ENCODE data around the gene GFPT2.

GFPT2 gene

DNA sequence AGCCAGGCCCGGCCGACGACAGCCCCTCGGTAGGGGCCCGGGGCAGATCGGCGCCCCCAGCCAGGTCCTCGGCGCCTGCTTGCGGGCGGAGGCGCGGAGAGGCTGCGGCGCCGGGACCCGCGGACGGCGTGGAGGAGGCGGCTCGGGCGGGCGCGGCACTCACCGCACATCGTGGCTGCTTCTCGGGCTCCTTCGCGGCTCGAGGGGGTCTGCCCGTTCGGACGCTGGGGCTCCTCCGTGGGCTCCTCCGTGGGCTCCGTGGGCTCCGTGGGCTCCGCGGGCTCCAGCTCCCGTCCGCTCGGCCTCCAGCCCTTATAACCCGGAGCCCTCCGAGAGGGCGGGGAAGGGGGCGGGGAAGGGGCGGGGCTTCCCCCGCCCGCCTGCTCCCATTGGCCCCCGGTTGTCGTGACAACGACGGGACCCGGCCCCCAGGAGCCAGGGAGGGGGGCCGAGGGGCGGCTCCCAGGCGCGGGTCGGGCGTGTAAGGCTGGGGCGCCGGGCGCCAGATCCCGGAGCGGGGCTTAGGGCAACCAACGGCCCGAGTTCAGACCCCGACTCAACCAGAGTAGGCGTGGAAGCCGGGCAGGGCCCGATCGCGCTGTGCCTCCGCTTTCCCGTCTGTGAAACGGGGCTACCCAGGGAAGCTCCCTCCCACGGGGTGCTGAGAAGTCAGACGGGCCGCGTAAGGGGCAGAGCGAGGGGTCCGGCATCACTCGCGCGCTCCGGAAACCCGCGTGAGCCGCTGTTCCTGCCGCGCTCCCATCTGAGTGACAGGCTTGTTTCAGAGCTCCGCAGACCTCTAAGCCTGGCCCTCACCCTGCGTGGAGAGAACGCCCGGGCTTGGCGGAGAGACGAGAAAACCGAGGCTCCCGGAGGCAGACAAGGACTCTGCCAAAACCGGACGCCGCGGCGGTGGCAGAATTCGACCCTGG, at the start of gene GFPT2:
Gene GFPT2 (minus strand): TSS at position 289 of the 932 bp plus-strand sequence. CDS start 119 bp downstream, at position 170.
- FAIRE-seq = no peak

DNA sequence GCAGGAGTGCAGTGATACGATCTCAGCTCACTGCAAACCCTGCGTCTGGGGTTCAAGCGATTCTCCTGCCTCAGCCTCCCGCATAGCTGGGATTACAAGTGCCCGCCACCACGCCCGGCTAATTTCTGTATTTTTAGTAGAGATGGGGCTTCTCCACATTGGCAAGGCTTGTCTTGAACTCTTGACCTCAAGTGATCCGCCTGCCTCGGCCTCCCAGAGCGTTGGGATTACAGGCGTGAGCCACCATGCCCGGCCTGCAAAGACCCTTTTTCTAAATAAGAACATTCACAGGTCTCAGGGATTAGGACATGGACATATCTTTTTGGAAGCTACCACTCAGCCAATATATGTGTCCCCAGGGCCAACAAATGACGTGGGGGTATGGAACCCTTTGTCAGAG, 49.6 kb upstream of the GFPT2 start:
- no peak for FAIRE-seq

DNA sequence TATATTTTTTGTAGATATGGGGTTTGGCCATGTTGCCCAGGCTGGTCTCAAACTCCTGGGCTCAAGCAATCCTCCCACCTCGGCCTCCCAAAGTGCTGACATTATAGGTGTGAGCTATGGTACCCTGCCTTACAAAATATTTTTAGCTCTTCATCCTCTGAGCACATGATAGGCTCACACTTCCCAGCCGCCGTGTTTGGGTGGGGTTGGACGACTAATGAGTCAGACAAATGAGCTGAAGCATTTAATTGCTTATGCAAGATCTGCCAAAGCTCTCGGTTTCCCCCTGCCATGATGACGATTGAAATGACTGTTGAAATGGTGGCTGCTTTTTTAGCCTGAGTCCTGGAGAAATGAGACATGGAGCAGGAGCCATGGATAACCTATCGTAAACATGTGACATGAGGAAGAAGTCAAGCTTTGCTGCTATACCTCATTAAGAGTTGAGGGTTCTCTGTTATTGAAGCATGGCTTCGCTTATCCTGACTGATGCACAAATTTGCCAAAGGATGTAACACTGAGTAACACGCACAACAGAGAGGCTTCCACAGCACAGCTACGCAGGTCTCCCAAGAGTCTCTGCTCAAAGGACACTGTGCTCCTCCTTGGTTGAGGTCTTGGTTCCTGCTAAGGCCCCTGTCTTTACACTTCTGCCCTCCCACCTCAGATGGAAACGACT, 48.2 kb upstream of the GFPT2 start:
- FAIRE-seq = no peak

DNA sequence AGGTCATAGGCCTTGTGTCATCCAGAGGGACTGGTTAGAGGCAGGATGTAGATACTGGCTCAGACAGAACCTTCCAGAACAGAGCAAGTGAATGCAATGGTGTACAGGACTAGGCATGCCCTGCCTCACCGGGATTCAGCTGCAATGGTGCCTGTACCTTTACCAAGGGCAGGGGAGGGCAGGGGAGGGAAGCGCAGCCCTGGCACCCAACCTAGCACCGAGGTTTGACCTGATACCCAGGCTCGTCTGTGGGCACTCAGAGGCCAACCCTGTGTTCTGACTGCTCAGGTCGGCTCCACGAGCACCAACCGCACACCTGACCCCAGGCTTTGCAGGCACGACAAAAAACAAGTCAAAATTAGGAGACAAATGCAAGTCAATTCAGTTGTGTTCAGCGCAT, 47.3 kb upstream of the GFPT2 start:
- FAIRE-seq = no peak

DNA sequence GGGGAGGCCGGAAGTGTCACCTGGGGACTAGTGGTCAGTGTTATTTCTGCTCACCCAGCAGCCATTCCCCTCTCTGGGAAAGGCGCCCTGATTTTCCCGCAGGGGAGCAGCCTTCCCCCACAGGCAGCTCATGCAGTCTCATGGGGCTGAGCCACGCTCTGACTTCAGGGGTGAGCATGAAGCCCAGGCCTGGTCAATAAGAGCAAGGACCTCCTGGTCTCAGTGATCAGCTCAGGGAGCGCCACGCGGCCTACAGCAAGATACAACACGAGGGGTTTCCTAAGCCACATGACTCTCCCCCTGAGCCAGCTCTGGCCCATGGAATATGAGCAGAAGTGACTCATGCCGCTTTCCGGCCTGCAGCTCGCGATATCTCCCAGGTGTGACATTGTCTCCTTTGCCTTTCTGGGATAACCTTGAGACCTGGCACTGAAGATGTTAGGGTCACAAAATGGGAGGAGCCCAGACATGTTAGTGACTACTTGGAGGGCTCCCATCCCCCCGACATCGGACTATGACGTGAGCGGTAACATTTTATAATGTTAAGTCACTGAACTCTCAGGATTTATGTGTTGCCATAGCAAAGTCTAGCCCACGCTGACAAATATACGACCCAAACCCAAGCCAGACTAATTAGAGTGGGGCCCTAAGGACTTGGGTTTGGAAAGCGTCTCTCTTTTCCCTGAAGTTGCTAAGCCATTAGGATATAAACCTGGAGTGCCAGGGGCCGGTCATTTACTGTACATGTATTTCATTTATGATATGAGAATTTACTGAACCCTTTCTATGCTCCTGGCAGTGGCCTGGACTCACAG, 46.5 kb upstream of the GFPT2 start:
- FAIRE-seq = no peak

DNA sequence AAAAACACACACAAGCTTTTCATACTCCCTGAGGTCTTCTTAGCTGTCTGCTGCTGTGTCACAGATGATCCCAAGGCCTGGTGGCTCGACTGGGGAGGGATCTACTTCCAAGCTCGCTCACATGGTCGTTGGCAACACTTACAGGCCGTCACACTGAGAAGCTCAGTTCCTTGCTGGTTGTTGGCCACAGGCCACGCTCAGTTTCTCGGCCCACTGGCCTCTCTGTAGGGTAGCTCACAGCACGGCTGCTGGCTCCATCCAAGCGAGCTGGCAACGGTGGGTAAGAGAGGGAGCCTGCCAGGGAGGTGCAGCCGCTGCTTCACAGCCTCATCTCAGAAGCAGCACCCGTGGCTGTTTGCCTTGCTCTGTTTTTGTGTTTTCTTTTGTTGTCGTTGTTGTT, 43.8 kb upstream of the GFPT2 start:
- FAIRE-seq = no peak

DNA sequence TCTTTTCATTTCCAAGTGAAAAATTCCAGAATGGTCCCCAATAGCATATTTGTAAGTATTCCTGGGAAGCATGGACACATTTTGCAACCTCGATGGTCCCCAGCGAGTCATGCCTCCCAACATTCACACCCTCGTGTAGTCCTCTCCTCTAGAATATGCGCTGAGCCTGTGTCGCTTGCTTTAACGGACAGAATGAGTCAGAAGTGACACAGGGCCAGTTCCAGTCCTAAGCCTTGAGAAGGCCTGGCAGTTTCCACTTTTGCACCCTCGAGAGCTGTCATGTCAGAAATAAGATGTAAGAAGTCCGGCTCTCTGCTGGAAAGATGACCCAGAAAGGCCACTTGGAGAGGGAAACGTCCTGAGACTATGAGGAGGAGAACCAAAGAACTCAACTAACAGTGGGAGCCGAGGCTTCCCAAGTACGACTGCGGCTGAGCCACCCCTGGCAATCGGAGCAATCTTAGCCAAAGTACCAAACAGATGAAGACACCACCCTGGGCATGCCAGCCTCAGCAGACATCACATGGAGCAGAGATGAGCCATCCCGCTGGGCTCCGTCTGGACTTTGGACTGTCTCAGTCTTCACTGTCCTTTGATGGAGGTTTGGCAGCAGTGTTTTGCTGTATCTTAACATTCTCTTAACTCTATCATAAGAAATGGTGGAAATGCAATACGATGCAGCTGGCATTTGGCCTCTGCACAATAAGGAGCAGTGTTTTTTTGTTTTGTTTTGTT, 42.6 kb upstream of the GFPT2 start:
- no peak for FAIRE-seq

DNA sequence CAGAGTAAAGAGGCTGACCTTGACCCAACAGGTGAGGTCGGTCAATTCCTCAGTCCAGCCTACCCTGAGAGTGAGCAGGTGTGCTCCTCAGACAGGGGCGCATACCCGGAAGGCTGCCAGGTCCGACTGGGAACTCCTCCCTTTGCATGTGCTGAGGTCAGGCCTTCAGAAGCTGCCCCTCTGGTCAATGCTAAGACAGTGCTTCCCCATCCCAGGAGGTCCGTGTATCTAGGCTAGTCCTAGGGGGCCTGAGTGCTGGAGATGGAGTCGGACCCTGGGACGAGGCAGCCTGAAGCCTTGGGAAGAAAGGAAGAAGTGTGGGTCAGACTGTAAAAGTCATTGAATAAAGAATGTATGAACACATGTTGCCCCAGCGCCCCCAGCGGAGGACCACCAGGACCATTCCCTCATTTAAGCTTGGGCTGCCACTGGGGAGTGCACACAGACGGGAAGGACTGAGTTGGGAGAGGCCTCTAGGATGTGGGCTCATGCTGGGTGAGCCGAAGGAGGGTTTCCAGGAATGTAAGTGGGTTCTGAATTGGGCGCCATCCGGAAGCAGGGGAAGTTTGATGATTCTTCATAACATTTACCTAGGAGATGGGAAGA, 41.0 kb upstream of the GFPT2 start:
- no peak for FAIRE-seq

DNA sequence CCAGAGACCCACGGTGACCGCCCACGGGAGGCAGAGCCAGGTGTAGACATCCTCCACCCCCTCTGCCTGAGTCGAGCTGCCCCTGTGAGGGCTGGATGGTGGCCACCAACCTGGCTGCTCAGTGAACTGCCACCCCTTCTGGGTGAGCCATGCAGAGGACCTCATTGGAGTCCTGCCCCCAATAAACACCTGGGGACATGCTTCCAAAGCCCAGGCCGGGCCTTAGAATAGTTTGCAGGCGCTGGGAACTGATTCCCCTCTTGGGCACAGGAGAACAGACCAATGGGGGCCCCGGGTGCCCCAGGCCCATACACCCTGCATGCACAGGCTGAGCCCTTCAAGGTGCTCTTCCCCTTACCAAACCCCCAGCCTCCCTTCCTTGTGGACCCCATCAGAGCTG, 38.1 kb upstream of the GFPT2 start:
- no peak for FAIRE-seq

DNA sequence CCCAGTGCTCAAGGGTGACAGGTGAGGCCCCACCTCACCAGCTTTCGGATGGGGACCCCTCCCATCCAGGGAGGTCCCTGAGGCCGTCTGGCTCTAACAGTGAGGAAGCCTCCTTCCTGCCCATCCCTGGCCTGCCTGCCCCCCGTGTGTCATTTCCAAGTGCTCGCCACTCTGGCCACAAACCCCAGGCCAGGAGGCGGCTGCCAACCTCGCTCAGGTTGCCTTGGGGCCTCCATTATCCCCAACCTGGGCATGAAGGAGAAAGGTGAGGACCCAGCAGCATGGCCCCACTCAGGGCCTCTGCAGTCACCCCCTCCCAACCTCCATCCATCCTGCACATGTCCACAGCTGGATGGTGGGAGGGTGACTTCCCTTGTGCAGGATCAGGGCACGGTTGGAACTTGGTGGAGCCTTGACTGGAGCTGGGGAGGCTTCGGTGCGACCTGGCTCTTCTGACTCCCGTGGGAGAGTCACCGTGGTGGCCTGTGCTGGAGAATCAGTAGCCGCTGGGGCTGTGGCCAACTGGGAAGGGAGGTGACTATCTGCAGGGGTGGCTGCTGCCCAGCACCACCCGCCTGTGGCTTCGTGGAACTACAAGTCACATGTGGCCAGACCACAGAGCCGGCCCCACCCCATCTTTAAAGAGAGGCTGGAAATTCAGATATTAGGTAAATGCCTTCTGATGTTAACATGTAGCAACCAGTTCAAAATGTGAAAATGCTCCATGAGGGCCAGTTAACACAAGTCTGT, 37.5 kb upstream of the GFPT2 start:
- FAIRE-seq = no peak

DNA sequence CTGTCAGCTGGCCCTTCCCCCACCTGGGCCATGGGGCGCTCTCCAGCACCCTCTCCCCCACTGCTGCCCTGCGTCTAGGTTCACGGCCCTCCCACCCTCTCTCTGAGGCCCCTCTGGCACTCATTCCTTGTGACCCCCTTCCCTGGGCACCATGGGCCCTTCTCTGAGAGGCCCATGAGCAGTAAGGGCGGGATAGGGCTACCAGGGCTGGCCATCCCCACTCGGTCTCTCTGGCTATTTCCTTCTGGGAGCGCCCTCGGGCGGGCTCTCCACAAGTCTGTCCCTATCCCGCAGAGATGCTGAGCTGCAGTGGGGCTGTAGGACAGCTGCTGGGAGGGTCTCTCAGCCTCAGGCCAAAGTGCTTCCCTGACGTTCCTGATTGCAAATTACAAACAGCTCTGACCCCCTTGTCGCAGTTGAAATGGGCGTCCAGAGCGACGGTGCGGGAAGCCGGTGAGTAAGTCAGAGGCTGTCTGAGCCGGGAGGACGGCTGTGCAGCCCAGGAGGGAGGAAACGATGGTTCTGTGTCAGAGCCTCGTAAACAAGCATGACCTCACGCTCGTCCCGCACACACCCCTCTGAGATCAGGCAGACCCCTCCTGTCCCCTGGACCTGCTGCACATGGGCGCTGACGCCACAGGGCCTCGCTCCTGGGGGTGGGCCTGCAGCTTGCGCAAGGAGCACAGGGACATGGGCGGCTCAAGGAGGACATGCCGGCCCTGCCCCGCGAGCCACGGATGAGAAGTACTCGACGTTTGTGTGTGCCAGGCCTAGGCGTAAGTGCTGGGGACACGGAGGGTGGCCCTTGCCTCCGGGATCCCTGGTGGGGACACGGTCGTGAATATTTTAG, 36.3 kb upstream of the GFPT2 start:
- FAIRE-seq = no peak

DNA sequence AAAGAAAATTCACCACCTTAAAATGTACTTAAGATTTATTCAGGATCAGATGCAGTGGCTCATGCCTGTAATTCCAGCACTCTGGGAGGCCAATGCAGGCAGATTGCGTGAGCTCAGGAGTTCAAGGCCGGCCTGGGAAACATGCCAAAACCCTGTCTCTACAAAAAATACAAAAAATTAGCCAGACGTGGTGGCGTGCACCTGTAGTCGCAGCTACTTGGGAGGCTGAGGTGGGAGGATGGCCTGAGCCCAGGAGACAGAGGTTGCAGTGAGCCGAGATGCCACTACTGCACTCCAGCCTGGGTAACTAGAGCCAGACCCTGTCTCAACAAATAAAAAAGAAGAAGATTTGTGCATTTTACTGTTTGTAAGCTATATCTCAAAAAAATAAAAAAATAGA, 34.7 kb upstream of the GFPT2 start:
- no peak for FAIRE-seq

DNA sequence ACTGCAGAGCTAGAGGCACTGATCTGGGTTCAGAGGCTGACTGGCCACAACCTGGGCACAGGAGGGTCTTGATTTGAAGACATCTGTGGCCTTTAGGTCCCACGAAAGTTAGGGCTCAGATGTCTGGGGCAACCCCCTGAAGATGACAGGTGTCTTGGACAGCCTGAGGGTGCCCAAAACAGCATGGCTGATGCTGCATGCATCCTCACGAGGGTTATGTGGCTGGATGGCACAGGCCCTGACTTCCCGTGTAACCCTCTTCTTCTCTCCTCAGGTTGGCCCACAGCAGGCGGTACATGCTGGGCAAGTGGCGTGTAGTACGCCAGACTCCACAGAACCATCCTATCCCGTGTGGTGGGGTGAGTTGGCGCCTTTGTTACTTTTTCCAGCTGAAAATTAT, 29.8 kb upstream of the GFPT2 start:
- no peak for FAIRE-seq

DNA sequence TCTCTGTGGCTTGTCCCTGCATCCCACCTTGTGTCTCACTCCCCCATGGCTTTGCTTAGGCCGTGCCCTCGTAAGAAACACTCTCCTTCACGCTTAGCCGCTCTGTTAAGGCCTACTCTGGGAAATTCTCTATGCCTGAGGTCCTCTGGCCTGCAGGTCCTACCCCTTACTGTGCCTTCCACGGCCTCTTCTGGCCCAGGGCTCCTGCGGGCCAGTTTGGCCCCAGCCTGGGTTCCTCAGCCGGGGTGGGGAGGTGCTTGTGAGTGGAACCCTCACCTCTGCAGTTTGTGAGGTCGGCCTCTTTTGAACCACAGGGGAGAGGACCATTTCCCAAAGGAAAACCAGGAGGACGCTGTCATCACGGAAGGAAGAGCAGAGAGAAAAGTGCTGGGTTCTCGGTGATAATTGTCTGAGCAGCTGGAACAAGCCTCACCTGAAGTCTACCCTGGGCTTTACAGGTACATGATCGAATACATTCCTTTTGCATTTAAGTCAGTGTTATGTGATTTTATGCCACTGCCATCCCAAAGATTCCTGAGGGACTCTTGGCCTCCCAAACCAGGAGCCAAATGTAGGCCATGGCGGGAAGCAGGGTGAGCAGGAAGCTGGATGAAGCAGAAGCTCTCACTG, 28.8 kb upstream of the GFPT2 start:
- no peak for FAIRE-seq

DNA sequence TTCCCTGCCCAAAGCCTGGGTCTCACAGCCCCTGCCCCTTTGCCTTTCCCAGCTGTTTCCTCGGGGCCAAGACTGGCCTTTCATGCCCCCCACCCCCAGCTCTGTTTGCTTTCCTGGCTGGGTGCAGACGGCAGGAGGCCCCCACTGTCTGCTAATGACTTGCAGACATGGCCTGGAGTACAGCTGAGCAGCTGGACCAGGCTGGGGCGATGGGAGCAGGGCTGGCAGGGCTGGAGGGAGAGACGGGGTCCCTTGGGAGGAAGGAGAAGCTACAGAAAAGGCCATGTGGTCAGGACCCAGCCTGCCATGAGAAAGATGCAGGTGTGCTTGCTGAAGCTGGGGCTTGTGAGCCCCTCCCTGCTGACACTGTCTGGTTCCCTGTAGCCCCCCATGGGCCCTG, 28.3 kb upstream of the GFPT2 start:
- no peak for FAIRE-seq

DNA sequence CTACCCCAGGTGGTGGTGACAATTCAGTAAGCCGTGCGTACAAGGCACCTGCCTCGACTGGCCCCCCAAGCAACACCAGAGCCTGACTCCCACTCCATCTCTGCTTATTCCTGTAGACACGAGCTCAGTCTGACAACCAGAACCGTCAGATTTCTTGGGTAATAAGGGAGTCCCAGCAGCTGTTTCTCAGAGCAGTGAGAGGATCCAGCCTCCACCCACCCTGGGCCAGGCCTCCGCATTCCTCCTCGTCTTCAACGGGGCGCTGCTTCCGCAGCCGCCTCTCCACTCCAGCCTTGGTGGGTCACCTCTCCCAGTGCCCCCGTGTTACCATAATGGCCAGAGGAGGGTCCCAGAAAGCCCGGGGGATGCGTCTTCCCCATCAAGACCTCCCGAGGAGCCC, 27.7 kb upstream of the GFPT2 start:
- FAIRE-seq = no peak

DNA sequence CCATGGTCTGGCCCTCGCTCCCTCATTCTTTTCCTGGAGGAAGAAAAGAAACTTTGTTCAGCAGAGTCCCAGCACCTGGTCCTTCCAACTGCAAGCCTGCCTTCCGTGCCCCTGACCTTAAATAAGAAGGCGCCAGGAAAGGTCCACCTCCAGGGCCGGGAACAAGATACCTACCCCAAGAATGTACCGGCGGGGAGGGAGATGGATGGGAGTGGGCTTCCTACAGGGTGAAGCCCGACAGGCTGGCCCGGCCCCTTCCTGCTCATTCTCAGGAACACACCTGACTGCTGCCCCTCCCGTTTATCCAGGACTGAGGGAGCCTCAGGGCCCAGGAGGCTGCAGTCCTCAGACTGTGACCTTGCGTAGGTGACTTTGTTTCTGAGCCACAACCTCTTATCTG, 27.3 kb upstream of the GFPT2 start:
- no peak for FAIRE-seq

DNA sequence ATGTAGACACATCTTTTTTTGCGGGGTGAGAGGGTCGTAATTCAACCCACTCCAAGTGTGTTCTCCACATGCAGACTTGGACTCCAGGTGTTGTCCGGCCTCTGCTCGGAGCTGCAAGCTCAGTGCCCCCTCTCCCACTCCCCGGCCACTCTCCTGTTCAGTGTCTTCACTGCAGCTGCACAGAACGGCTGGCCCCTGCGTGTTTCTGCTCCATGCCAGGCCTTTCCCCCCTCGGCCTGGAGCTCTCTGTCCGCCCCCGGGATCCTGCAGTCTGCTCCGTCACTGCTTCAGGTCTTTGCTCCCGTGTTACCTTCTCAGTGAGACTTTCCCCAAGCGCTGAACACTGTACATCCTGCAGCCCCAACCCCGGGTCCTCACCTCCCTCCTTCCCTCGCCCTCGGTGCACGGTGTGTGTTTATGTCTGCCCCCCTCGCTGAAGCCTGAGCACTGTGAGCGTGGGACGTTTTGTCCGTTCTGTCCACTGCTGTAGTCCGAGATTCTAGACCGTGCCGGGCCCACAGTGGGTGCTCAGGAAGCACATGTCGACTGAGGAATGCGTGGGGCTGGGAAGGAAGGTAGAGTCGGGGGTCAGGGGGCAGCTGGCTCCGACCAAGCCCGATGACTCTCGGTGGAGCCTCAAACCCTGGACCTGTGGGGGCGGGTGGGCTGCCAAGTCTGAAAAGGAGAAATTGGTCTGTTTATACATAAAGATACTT, 26.4 kb upstream of the GFPT2 start:
- FAIRE-seq = no peak

Data from G401.6 (cell line).